Measurements from ENCODE around the gene SLC16A1. TPM values are rescaled to one million over a fixed set of nuclear protein-coding genes. Genes with fewer than 3 reads are reported as not detected.
A peak's percentile ranks its signal among the peaks of the same experiment; 100 is the strongest.

Gene SLC16A1
- total and polyA plus RNA-seq, 10 of the 15 experiments (the other 5 are each of a cell fraction or from before 2014, with no cell fraction given): 39.0 to 106 (median 65.8) TPM

- TF ChIP-seq ZBTB40 (IDR thresholded peaks at IDR 0.05; ENCODE audit: borderline replicate concordance) (no peak), ZNF24 (IDR thresholded peaks at IDR 0.05) (no peak), TARDBP (IDR thresholded peaks at IDR 0.05; ENCODE audit: borderline replicate concordance) (no peak), ASH2L (IDR thresholded peaks at IDR 0.05; ENCODE audit: borderline replicate concordance, low read depth) (no peak), IKZF2 (IDR thresholded peaks at IDR 0.05) (peak in 1 of 2 experiments; percentile 11; a peak in 2 of 4 replicates), SIX5 (IDR thresholded peaks at IDR 0.05; ENCODE audit: low read depth, low read length, severe bottlenecking) (no peak)
Measured at GRCh38 chr1:112985123-112985522, 29.1 kb upstream of the SLC16A1 start (continued).

- intact Hi-C loops (cut with micrococcal nuclease; ENCODE audit: unreplicated experiment): no loop called here
- SMC1A ChIA-PET (ENCODE audit: uncharacterized antibody, unreplicated experiment): interaction anchor here (0.7 to 3.8 kb wide), 7 partner anchors 17 to 108 kb away, joined by 3 to 23 read pairs (median 4); no protein-coding TSS in a partner anchor
- FAIRE-seq: no peak
- BruUV-seq (replicated peaks): no TSS peak
- Histone ChIP-seq H3K4me2 (ENCODE audit: control insufficient read depth, insufficient read depth) (peak overlapping the region; percentile 12; the same call in 1 of the 2 replicates), H3K27me3 (replicated peaks in 1 of 2; ENCODE audit: control insufficient read depth in 2 of 2, insufficient read depth in 2 of 2, low read length in 1 of 2) (no peaks in the 10 kb centered on the region), H3K79me2 (ENCODE audit: control insufficient read depth, insufficient read depth, low read length) (no peaks in the 10 kb centered on the region), H4K20me1 (ENCODE audit: control insufficient read depth, insufficient read depth) (no peaks in the 10 kb centered on the region), H3K4me1 (ENCODE audit: control insufficient read depth, insufficient read depth, low read length) (peaks cover 10% of the 10 kb centered on the region), H3K9ac (ENCODE audit: control insufficient read depth, insufficient read depth, low read length) (no peak overlapping the region), H2AFZ (ENCODE audit: control insufficient read depth, low read depth, low read length) (peak overlapping the region; percentile 51), H3K4me3 (no peak overlapping the region), H3K9me3 (replicated peaks; ENCODE audit: control insufficient read depth, insufficient read depth, low read length) (no peaks in the 10 kb centered on the region), H3K36me3 (ENCODE audit: control insufficient read depth in 2 of 2, insufficient read depth in 2 of 2, low read length in 1 of 2) (no peaks in the 10 kb centered on the region; a peak in 2 of 4 replicates), H3K27ac (ENCODE audit: control insufficient read depth, insufficient read depth) (no peak overlapping the region)
- in situ Hi-C loops (cut with MboI): no loop called here
- no peak for DNase-seq (ENCODE audit: low read depth, low spot score)
- WGBS (ENCODE audit: insufficient coverage, insufficient replicate concordance, low lambda C conversion rate, missing lambda C conversion rate): 52% methylated on average over 6 of the region's 6 CpGs
- RAD21 ChIA-PET (ENCODE audit: unreplicated experiment): interaction anchor here (0.8 to 1.1 kb wide), 5 partner anchors 30 to 89 kb away, joined by 3 to 5 read pairs (median 3); partner anchors contain the start of gene LRIG2
- POLR2A ChIA-PET: interaction anchor here (0.5 to 2.6 kb wide), 4 partner anchors 27 to 93 kb away, joined by 4 to 7 read pairs (median 6); partner anchors contain the start of gene SLC16A1
- peak; percentile 72 for ATAC-seq
- CTCF ChIA-PET: interaction anchor here (0.5 to 2.7 kb wide), 8 partner anchors 9 to 1710 kb away, joined by 3 to 12 read pairs (median 4); partner anchors contain the start of genes LRIG2 and SLC16A1
- peak; percentile 20 to 37; a peak in 1 of 4 replicates for TF ChIP-seq BHLHE40 (IDR thresholded peaks at IDR 0.05; ENCODE audit: borderline replicate concordance in 1 of 2, low read depth in 2 of 2, low read length in 1 of 2)
- TF ChIP-seq ELK1 (IDR thresholded peaks at IDR 0.05; ENCODE audit: low read depth, low read length): no peak
- TF ChIP-seq IKZF2 (IDR thresholded peaks at IDR 0.05): peak; percentile 53 to 57; a peak in 2 of 4 replicates
- no peak for TF ChIP-seq ZNF274 (IDR thresholded peaks at IDR 0.05; ENCODE audit: insufficient read depth, insufficient read length)
- peak; percentile 16; the same call in 1 of the 2 replicates for TF ChIP-seq MTA2 (IDR thresholded peaks at IDR 0.05; ENCODE audit: low read depth)
- TF ChIP-seq IKZF1 (conservative IDR thresholded peaks at IDR 0.05): peak; percentile 27; the same call in 1 of the 2 replicates
- TF ChIP-seq SPI1 (IDR thresholded peaks at IDR 0.05; ENCODE audit: borderline replicate concordance, insufficient read depth, low read depth, low read length): peak; percentile 94
- TF ChIP-seq MXI1 (IDR thresholded peaks at IDR 0.05; ENCODE audit: low read depth, low read length): 0 out of 2 replicates have a peak, but pooled peaks have one; percentile 14
- peak; percentile 33 for TF ChIP-seq SKIL (IDR thresholded peaks at IDR 0.05; ENCODE audit: low read depth, poor library complexity, severe bottlenecking)
Measured at GRCh38 chr1:112983537-112984131, 27.6 kb upstream of the SLC16A1 start.
